ENCODE results near the gene IQSEC1. TPM values are rescaled to one million over a fixed set of nuclear protein-coding genes. Genes with fewer than 3 reads are reported as not detected.

Gene IQSEC1
- total and polyA plus RNA-seq, 2 of the 8 experiments (the other 6 are each of a cell fraction or from before 2014, with no cell fraction given), result 6.8 to 28.8 TPM

DNA sequence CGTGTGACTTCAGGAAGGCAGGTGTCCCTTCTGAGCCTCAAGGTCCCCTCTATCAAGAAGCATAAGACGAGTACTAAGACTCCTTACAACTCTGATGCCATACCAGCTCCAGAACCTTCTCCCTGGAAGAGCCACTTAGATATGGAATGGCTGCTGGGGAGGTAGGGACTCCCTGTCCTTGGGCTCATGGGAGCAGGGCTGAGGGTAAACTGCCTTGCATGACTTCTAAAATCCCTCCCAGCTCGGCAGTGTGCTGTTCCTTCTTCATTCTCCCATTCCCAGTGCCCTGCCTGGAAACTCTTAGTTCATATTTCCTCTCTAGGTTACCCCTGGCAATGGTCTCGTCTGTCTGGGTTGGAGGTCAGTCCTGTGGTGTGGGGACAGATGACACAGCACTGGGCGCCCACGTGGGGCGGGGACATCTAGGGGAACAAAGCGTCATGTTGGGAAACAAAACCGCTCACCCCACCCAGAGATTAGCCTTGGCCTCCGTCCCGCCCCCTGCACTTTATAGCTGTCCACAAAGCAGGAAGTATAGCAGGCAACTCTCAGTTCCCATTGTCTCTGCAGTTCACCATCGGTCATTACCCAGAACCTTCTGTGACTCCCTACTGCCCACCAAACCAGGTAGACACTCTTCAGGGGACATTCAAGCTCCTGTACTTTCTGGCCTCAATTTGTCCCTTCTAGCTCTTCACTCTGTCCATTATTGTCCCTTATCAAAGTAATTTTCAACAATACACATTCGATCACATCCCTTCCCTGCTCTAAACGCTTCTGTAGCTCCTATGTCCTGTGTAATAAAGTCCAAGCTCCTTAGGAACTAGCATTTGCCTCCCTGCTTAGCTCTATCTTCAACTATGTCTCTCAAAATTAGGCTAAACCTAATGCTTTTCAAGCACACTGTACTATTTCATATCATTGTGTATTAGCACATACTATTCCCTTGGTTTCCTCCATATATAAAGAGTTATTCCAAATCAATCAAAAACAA, 73.8 kb downstream of the IQSEC1 start (continued):
- TF ChIP-seq RBBP5 (IDR thresholded peaks at IDR 0.05; ENCODE audit: borderline replicate concordance, low read depth, low read length) (no peak), TEAD4 (IDR thresholded peaks at IDR 0.05; ENCODE audit: low read depth, low read length) (no peak), HDAC6 (IDR thresholded peaks at IDR 0.05; ENCODE audit: low read depth, low read length) (no peak), POLR2AphosphoS5 (IDR thresholded peaks at IDR 0.05; ENCODE audit: low read depth, low read length) (no peak), SIN3A (conservative IDR thresholded peaks at IDR 0.05 in 1 of 2, IDR thresholded peaks at IDR 0.05 in 1 of 2; ENCODE audit: low read depth in 1 of 2, low read length in 2 of 2) (no peak), NANOG (IDR thresholded peaks at IDR 0.05; ENCODE audit: insufficient read depth, low read depth, low read length, poor library complexity, severe bottlenecking) (no peak), POU5F1 (IDR thresholded peaks at IDR 0.05; ENCODE audit: low read depth, low read length) (no peak), SIRT6 (IDR thresholded peaks at IDR 0.05; ENCODE audit: low read length) (no peak)
